NCI-H1048 (cell line): ENCODE results near the gene TBC1D10B.

Source experiments
- DNase-seq: peaks from one replicate; lab custom pipeline; 2025; lab: John Stamatoyannopoulos, UW

TBC1D10B gene, protein sequence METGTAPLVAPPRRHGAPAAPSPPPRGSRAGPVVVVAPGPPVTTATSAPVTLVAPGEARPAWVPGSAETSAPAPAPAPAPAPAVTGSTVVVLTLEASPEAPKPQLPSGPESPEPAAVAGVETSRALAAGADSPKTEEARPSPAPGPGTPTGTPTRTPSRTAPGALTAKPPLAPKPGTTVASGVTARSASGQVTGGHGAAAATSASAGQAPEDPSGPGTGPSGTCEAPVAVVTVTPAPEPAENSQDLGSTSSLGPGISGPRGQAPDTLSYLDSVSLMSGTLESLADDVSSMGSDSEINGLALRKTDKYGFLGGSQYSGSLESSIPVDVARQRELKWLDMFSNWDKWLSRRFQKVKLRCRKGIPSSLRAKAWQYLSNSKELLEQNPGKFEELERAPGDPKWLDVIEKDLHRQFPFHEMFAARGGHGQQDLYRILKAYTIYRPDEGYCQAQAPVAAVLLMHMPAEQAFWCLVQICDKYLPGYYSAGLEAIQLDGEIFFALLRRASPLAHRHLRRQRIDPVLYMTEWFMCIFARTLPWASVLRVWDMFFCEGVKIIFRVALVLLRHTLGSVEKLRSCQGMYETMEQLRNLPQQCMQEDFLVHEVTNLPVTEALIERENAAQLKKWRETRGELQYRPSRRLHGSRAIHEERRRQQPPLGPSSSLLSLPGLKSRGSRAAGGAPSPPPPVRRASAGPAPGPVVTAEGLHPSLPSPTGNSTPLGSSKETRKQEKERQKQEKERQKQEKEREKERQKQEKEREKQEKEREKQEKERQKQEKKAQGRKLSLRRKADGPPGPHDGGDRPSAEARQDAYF

DNA sequence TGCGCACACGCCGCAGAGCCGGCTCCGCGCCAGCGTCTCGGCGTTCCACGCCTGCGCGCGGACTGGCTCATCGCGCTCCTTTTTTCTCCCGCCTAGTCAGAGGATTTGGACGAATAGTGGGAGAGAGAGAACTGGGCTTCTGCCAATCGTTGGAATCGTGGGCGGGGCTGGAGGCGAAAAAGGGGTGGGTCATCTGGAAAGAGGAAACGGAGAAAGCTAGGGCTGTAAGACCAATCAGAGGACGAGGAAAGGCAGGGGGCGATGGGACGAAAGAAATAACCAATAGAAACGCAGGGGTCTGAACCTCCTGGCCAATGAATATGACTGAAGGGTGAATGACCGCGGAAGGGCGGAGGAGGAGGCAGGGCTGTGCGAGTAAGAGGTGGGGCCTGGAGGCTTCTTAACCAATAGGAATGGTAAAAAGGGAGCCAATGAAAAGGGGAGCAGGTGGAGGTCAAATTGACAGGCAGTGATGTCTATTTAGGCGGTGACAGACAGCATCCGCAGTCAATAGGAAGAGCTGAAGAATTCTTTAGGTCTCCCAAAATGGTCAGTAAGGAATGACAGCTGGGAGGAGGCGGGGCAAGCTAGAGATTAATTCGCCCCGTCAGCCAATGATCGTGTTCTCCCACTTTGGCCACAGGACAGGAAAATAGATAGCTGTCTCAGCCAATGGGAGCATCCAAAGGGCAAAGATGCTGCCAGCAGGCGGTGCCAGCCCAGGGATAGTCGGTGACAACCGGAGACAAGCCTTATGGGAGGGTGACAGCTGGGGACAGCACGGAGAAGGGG is at the start of gene TBC1D10B:
Gene TBC1D10B, minus strand, starts transcription at position 39 of the 792 bp plus-strand sequence. CDS start 311 bp downstream, outside the sequence.
- DNase-seq: peak; percentile 91

DNA sequence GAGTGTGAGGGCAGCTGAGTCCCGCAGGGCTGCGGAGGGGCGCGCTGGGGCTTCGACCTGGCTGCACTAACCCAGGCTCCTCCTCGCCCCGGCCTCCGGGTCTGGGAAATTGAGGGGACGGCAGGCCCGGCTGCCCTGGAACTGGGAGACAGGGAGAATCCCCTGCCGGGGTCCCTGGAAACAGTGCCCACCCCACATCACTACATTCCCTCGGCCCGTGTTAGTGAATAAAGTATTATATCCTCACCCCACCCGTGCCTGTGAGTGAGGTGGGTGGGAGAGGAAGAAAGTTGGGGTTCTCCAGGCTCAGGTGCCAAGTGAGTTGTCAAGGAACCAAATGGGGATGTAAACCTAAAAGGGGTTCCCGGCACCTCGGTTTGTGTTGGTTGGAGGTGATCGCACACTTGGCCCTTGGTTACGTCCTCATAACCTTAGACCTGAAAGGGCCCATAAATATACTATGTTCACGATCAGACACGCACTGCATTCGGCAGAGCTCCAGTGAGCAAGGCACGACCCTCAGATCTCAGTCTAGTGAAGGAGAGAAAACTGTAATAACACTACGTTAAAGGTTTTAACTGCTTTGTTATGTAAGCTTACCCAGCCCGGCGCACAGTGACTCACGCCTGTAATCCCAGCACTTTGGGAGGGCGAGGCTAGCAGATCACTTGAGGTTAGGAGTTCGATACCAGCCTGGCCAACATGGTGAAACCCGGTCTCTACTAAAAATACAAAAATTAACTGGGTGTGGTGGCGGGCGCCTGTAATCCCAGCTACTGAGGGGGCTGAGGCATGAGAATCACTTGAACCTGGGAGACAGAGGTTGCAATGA is 48.3 kb upstream of the TBC1D10B start:
- no peak for DNase-seq

DNA sequence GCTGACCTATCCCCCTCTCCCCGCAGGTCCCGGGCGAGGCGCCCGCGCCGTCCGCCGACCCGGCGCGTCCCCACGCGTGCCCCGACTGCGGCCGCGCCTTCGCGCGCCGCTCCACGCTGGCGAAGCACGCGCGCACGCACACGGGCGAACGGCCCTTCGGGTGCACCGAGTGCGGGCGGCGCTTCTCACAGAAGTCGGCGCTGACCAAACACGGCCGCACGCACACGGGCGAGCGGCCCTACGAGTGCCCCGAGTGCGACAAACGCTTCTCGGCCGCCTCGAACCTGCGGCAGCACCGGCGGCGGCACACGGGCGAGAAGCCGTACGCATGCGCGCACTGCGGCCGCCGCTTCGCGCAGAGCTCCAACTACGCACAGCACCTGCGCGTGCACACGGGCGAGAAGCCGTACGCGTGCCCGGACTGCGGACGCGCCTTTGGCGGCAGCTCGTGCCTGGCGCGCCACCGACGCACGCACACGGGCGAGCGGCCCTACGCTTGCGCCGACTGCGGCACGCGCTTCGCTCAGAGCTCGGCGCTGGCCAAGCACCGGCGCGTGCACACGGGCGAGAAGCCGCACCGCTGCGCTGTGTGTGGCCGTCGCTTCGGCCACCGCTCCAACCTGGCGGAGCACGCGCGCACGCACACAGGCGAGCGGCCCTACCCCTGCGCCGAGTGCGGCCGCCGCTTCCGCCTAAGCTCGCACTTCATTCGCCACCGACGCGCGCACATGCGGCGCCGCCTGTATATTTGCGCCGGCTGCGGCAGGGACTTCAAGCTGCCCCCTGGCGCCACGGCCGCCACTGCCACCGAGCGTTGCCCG is 47.4 kb upstream of the TBC1D10B start:
- DNase-seq: peak; percentile 85

DNA sequence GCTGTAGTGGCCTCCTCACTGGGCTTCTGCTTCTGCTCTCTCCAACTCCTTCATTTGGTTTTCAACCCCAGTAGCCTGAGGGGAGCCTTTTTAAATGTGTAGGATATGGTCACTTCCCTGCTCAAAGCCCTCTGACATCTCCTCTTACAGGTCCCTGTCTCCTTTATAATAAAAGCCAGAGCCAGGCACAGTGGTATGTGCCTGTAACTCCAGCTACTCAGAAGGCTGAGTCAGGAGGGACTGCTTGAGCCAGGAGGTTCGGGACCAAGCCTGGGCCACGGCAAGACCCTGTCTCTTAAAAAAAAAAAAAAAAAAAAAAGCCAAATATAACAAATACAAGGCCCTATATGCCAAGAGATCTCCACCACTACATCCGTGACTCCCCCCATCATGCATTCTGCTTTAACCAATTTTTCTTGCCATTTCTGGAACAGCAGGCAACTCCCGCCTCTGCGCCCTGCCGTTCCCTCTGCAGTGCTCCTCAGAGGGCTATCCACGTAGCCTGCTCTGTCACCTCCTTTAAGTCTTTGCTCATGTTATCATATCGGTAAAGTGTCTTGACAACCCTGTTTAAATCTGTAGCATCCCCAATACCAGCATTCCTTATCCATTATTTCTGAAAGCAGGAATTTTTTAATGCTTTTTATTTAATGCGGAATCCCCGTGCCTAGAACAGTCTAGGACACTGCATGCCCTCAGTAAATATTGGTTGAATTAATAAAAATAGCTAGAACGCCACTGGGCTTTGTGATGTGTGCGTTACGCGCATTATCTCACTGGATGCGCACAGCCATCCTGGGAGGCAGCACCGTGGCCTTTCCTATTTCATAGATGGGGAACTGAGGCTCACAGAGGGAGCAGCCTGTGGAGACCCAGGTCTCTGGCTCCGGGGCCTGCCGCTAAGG is 46.6 kb upstream of the TBC1D10B start:
- DNase-seq: no peak

DNA sequence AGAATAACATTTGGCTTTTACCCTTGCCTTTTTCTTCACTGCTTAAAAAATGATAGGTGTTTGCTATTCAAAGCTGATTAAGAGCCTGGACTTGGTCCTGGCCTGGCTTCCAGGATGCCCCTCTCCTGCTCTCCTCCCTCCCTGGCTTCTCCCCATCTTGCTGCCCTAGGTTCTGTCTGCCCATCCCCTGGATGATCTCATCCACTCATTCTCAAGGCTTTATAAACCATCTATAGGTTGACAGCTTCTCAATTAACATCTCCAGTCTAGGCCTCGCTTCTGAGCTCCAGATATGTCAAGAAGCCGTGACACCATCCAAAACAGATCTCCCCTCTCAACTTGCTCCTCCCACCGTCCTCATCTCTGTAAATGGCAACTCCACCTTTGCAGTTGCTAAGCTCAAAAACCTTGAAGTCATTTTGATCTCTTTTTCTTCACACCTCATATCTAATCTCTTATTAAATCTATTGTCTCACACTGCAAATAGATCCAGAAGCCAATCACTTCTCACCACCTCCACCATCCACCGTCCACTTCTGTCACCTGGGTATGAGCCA is 45.8 kb upstream of the TBC1D10B start:
- no peak for DNase-seq

DNA sequence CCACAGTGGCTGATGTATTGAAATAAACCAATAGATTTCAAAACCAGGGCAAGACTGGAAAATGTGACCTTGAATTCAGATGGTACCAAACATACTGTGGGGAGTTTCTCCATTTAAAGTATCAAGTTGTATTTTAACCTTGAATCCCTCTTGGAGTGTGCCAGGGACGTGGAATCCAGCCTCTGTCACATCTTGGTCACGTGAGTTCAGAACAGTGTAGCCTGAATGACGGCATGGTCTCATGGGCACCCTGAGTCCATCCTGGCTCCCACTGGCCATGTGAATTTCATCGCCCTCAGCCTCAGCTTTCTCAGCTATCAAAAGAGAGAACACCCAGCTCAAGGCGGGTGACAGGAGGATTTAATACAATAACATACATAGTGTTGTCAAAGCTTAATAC is 43.9 kb upstream of the TBC1D10B start:
- no peak for DNase-seq

DNA sequence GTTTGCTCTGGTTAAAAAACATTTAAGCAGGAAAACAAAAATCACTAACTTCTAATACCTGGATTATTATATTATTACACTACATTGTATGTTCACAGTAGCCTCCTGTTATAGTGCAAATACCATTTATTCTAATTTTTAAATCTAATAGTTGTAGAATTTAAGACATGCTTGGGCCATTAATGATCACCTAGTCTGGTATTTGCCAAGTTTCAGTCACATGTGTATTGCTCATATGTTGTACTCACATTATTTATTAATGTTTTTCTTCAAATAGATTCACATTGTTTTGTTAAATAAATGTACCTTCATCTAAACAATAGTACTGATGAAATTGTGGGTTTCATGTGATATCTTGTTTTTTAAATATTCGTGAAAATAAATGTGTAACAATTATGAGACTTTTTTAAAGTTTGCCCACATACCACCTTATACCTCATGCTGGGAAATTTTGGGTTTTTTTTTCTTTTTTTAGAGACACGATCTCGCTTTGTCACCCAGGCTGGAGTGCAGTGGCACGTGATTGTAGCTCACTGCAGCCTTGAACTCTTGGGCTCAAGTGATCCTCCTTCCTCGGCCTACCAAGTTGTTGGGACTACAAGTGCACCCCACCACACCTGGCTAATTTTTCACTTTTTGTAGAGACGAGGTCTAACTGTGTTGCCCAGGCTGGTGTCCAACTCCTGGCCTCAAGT is 43.0 kb upstream of the TBC1D10B start:
- no peak for DNase-seq

DNA sequence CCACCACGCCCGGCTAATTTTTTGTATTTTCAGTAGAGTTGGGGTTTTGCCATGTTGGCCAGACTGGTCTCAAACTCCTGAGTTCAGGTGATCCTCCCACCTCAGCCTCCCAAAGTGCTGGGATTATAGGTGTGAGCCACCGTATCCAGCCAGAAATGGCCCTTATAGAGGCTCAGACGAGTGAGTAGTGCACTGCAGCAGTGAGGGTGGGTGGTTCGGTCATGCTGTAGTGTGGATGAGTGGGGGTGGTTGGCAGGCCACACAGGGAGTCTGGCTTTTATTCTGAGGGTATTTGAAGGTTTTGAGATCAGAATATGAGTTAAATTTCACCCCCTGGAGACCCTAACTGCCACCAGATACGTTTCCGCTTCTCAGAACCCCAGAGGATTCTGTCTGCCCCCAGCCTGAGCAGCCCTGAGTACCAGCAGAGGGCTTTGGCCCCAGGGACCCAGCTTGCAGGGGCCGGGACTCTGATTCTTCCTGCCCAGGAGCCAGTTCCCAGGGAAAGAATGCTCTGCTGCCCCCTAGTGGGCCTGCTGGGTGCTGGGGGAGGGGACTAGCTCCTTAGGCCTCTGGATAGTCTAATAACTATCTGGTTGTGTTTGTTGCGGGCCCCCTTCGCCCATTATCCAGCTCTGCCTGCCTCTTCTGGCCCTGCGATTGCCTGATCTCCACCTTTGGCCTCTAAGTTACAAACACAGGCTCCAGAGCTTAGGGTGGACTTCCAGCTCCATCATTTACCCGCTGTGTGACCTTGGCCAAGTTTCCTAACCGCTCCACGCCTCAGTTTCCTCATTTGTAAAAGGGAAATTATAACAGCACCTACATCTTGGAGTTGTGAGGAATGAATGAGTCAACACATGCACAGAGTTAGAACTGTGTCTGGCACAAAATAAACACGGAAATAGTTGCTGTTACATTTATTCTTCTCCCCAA is 39.1 kb upstream of the TBC1D10B start:
- DNase-seq: peak; percentile 69

DNA sequence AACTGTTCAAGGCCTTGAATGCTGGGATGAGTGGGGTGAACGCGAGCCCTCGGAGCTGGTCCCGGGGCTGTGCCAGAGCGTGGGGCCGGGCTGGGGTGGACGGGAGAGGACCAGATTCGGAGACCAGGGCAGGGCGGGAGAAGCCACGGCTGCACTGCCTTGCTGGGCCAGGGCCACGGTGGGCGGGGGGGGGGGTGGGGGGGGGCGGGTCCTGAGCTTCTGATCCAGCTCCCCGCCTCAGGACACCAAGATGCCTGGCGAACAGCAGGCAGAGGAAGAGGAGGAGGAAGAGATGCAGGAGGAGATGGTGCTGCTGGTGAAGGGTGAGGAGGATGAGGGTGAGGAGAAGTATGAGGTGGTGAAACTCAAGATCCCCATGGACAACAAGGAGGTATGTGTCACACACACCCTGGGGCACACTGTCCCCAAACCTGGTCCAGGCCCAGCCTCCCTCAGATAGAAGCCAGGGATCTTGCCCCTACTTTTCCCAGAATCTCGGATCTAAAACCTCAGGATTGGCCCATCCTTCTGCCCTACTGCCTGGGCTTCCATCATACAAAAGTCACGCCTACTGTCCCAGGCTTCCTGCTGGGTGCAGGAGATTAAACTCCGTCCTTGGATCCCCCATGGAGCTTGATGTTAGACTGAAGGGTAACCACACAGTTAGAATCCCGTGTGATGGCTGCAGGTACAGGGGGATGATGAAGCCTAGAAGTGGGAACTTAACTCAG is 37.7 kb upstream of the TBC1D10B start:
- no peak for DNase-seq

DNA sequence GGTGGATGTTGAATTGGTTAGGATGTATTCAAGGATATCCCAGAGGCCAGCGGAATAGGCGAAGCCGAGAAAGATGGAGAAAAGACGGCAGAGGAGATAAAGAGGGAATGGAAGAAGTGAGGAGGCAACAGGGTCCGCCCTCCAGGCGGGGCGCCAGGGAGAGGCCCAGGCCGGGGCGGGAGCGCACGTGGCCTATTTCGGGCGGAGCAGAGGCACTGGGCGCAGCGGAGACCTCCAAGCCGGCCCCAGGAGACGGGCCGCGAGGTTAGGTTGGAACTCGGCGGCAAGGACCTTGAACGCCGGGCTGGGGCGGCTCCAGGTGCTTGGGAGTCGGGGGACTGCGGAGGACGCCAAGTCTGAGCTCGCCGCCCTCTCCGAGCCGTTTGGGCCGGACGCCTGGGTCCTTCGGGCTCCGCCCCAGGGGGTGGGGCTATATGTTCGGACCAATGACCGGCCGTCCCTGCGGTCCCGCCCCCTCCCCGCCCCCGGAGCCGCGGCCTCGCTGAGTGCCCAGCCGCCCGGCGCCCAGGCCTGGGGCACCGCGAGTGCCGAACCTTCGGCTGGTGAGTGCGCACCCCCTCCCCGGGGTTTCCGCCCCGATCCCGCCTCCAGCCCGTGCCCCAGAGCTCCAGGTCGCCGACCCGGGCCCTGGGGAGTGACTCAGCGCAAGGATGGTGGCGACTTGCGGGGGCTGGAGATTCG is 37.0 kb upstream of the TBC1D10B start, which contains the start of gene ZNF771:
Gene ZNF771, plus strand, starts transcription at position 505 of the 702 bp plus-strand sequence. CDS start 448 bp downstream, outside the sequence.
- peak; percentile 57 for DNase-seq

DNA sequence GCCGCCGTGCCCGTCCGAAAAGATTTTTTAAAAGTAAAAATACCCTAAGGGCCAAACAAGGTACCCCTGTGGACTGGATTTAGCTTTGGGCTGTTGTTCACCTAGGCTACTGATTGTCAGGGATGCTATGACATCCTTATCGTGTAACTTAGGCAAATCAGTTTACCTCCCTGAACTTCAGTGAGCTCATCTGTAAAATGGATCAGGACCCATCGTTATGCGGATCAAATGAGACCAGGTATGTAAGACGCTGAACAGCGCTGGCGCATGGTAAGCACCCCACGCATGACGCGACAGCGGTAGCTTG is 36.5 kb upstream of the TBC1D10B start:
- DNase-seq: no peak

DNA sequence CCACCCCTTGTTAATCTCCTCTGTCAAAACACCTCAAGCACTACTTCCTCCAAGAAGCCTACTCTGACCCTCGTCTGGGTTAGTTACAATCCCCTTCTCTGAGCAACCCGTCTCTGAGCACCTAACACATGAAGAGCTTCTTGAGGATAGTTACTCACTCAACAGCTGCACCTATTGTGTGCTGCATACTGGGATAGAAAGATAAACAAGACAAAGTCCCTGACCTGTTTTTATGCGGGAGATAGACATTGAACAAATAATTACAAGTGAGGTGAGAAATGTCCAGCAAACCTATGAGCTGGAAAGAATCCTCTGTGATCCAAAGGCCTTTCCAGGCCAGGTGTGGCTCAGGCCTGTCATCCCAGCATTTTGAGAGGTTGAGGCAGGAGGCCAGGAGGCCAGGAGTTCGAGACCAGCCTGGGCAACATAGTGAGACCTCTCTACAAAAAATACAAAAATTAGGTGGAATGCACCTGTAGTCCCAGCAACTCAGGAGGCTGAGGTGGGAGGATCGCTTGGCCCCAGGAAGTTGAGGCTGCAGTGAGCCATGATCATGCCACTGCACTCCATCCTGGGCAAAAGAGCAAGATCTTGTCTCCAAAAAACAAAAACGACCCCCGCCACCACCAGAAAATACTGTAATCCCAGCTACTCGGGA is 31.6 kb upstream of the TBC1D10B start:
- DNase-seq: no peak

DNA sequence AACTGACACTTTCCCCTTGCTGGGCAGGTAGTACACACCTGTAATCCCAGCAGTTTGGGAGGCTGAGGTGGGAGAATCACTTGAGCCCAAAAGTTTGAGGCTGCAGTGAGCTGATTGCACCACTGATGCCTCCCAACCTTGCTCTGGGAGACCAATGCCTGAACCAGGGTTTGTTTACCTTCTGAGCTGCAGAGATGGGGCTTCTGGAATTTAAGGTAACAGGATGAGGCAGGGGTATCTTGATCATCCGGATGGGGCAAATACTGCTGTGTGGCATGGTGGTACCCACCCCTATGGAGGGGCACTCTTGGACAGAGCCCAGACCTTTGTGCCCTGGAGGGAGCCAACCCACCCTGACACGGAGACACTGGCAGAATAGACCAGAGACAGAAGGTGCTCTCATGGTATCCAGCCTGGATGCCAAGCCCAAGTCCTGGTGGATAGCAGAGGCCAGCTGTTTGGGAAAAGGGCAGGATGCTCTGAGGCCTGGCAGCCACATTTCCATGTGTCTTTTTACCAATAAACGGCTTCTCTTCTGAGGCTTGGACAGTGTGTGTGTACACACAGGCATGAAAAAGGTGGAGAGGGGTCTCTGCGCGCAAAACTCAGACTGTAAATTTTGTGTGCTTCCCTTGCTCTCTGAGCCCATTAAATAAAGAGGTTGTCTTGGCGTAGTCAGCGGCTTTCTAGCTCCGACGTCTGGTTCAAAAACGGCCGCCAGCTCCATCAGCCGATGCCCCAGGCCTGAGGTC is 29.3 kb upstream of the TBC1D10B start:
- no peak for DNase-seq

DNA sequence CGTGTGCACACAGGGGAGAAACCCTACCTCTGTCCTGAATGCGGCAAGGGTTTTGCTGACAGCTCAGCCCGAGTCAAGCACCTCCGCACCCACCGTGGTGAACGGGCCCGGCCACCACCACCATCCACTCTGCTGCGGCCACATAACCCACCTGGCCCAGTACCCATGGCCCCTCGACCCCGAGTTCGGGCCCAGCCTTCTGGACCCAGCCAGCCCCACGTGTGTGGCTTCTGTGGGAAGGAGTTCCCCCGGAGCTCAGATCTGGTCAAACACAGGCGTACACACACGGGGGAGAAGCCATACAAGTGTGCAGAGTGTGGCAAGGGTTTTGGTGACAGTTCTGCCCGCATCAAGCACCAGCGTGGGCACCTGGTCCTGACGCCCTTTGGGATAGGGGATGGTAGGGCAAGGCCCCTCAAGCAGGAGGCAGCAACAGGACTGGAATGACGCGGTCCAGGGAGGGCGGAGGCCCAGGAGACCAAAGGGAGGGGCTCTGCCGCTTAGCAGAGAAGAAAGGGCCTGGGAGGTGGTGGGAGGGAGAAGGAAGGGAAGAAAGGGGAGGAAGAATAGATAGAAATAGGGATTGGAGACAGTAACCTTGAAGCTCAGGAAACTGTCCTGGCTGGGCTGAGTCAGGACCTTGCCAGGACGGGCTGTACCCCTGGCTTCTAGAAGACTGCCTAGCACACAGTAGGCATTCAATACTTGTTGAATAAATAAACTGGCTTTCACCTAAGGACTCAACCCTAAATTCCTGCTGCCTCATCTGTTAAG is 28.6 kb upstream of the TBC1D10B start:
- no peak for DNase-seq
